IPS DF 4.7 (cell line): Measurements from ENCODE around the gene TMEM127.
"Not testable (repeated sequence)": the region's sequence is repeated elsewhere in the genome, so short reads cannot be mapped to it uniquely, and the experiment has no call there.

Experiments used
- DNase-seq: peaks from one replicate; pipeline ENCODE4 v3.0.0-alpha.2; 2013; ENCODE audit warnings: low spot score; ENCODE audit errors: extremely low read depth

Gene TMEM127

GRCh38 chr2:96265840-96266679, at the start of gene TMEM127, which contains the start of gene CIAO1:
Gene TMEM127, minus strand, starts transcription at chr2:96265997. Its CDS starts 616 bp downstream, at chr2:96265381.
Gene CIAO1, plus strand, starts transcription at chr2:96266225. Its CDS starts 126 bp downstream, at chr2:96266351.
- DNase-seq = peak; percentile 64

- DNase-seq = no peak
These were observed 49.2 kb upstream of the TMEM127 start for GRCh38 chr2:96315005-96315399.

DNA sequence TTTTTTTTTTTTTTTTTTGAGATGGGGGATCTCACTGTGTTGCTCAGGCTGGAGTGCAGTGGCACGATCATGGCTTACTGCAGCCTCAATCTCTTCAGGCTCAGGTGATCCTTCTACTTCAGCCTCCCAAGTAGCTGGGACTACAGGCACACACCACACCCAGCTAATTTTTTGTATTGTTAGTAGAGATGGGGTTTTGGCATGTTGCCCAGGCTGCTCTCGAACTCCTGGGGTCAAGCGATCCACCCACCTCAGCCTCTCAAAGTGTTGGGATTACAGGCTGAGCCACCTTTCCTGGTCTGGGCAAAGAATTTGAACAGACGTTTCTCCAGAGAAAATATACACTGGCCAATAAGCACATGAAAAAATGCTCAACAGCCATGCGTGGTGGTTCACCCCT, 42.5 kb upstream of the TMEM127 start:
- DNase-seq = no peak

DNA sequence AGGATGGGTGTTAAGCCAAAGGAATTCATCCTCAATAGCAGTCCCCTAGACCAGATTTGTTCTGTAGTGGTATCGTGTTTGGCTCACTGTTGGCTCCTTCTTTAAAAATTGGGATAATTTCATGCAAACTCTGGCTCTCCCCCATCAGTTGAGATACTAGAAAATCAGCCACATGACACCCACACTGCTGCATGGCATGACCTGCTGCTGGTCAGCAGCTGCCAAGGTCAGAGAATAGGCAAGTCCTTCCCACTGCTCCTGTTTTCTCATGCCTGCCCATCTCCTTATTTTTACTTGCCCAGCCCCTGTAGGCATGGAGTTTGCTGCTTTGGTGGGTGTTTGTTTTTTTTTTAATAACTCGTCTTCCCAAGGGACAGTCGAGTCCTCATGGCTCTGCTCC, 40.6 kb upstream of the TMEM127 start:
- DNase-seq = no peak

- DNase-seq = no peak
These were observed 40.1 kb upstream of the TMEM127 start for GRCh38 chr2:96305979-96306308.

- no peak for DNase-seq
These were observed 39.5 kb upstream of the TMEM127 start, which contains the start of gene SNRNP200 for GRCh38 chr2:96305091-96305978. Gene SNRNP200, minus strand, starts transcription at chr2:96305546. Its CDS starts 109 bp downstream, at chr2:96305437.

GRCh38 chr2:96304606-96305005, 38.8 kb upstream of the TMEM127 start:
- no peak for DNase-seq

DNA sequence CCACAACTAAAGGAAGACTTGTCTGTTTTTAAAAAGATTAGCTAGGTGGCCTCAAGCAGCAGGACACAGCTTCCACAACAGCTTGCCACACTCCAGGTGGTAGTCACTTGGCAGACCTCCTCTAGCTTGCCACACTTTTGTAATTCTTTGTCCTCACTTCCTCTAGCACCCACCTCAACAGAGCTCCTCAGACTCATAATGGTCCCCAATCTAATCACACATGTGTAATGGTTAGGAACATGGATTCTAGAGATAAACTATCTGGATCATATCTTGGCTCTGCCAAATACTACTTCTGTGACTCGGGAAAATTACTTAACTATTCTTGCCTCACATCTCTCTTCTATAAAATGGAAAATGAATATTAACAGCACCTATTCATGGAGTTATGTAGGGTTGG, 36.1 kb upstream of the TMEM127 start:
- no peak for DNase-seq

- no peak for DNase-seq
These were observed 31.1 kb upstream of the TMEM127 start for GRCh38 chr2:96296925-96297324.

DNA sequence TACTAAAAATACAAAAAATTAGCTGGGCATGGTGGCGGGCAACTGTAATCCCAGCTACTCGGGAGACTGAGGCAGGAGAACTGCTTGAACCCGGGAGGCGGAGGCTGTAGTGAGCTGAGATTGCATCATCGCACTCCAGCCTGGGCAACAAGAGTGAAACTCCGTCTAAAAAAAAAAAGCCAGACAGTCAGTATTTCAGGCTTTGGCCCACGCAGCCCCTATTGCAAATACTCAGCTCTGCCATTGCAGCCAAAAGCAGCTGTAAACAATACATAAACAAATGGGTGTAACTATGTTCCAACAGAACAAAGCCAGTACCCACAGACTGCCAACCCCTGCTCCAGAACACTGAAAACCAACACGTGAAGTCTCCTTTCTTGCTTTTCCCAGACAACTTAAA, 28.5 kb upstream of the TMEM127 start:
- not testable (repeated sequence) for DNase-seq

DNA sequence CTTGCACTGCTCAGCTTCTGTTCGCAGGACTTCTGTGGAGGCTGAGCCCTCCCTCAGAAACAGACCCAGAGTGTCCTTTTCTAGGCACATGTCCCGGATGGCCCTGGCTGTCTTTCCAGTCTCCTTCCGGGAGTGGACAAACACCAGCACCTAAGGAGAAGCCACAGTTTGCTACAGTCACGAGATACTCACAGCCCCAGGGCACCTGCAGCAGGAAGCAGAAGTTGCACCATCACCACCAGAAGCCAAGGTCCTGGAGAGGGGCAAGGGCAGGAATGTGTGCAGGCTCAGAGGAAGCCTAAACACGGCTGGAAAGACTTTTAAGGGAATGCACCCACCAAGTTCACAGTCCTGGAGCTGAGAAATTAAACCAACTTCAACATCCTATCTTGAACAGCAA, 26.0 kb upstream of the TMEM127 start:
- DNase-seq = no peak

GRCh38 chr2:96287273-96287856, 21.6 kb upstream of the TMEM127 start:
- no peak for DNase-seq

- DNase-seq = no peak
These were observed 11.1 kb upstream of the TMEM127 start for GRCh38 chr2:96276787-96277499.

DNA sequence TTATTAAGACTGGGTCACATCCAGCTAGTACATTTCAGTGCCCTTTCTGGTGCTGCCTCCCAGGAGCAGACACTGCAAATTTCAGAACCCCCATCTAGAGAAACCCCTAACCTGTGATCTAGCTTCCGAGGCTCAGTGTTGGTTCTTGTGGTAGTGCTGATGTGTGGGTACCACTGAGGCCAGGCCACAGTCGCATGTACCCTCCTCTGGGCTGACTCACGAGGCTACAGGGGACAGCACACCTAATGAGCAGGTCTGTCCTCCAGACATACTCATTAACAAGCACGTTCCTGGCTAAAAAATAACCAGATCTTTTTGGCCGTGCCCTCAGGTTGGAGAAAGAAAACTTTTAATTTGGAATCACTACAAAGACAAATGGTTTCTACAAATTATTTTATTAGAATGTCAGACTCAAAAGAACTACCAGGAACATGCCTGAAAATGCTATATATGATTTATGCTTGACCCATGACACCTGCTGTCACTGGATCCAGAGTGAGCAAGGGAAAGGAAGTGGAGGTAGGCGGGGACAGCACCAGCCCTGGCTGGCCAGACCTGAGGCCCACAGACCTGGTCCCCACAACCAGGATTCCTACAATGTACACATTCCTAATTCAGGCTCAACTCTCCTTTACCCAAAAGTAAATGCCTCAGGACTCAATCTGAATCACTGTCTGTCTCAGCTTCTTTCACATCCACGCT, 8.7 kb upstream of the TMEM127 start:
- no peak for DNase-seq

DNA sequence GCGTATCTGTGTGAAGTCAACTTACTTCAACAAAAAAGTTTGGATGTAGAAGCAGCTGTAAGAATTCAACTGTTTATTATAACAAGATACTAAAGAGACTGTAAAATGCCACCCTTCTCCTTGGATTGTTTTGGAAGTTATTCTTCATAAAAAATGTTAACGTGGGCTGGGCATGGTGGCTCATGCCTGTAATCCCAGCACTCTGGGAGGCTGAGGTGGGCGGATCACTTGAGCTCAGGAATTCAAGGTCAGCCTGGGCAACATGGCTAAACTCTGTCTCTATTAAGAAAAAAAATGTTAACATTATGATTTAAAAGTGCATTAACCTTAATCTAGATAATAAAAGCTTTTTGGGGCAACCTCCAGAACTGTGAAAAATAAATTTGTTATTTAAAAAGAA, 8.0 kb upstream of the TMEM127 start:
- no peak for DNase-seq

DNA sequence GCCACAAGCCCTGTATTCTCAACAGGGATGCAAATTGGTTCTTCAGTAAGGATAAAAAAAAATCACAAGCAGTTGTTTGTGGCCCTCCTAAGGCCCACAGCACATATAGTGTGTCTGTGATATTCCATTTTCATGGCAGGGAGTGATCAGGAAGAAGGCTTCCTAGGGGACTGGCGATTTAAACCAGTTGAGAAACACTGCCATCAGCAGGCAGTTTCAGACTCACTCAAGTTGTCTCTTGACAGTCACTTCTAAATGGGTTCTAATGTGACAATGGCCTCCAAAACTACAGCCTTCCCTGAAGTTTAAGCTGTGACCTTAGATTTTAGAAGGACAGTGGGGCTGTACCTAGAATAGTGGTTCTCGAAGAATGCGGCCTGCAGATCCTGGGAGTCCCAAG, 6.2 kb upstream of the TMEM127 start:
- no peak for DNase-seq

- DNase-seq = no peak
These were observed 1.6 kb upstream of the TMEM127 start for GRCh38 chr2:96267159-96267971.

DNA sequence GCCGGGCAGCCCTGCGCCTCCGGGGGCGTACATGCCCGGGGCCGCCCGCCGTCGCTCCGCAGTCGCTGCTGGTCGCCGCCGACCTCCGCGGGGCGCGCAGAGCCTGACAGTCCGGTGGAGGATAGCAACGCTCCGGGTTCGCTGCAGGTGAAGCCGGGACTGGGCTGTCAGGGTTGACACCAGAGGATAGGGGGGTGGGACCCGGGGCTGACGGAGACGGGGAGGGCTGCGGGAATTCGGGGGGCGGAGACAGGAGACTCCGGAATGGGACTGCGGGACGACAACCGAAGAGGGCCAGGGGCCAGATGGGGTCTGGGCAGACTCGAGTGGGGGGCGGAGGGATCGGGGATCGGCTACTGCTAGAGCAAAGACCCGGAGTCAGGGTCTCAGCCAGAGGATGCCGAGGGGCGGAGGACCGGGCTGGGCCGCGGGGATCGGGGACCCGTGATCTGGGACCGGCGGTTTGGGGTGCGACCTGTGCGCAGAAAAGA, 403 bp downstream of the TMEM127 start:
- DNase-seq = no peak

DNA sequence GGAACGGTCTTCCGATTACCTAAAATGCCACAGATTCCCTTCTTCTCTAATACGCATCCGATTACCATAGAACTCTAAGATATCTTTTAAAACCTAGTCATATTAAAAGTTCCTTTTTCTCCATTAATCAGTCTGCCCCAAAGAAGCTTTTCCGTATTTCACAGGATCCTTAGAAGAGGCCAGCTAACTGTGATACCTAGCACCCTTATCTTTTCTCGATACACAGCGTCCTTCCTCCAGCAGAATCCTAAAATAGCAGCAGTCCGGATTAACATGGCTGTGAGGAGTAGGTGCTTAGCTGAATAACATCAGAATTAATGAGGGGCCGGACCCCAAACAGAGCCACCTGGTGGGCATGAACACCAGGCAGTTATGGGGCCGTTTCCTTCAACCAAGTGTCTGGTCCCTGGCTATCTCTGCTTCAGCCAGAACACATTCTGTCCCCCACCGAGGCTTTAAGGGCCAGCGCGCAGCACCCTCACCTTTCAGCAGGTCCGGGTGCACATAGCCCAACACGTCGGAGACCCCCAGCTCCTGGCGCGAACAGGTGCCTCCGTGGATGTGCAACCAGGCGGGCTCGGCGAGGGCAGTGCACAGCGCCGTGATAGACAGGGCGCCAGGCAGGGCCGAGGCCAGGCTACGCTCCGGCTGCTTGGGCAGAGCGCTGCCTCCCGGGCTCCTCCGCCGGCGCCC, 995 bp downstream of the TMEM127 start:
- DNase-seq = no peak
